H1 (cell line): ENCODE measurements around the gene ADAM22. TPM values are rescaled to one million over a fixed set of nuclear protein-coding genes. Genes with fewer than 3 reads are reported as not detected.

Source experiments
- BCL11A ChIP-seq, 2 experiments: IDR thresholded peaks; one replicate each; pipeline ENCODE4 v1.6.1; 2011; ENCODE audit warnings: low read depth in 2 of 2, low read length in 2 of 2, mild to moderate bottlenecking in 2 of 2
- CHD2 ChIP-seq: IDR thresholded peaks from 2 replicates; pipeline ENCODE4 v1.6.1; 2012; ENCODE audit warnings: low read length, improper control_type of control experiment
- CHD7 ChIP-seq: fragments of 300-600 bp; sonication (generic); IDR thresholded peaks from 2 replicates; pipeline ENCODE4 v1.7.1; 2012; ENCODE audit warnings: low read length, moderate library complexity, mild to moderate bottlenecking, inconsistent platforms; ENCODE audit not compliant: insufficient replicate concordance
- KDM4A ChIP-seq: IDR thresholded peaks from one replicate; pipeline ENCODE4 v1.7.1; 2012; ENCODE audit warnings: low read depth, mild to moderate bottlenecking, moderate library complexity, low read length, inconsistent platforms; ENCODE audit not compliant: severe bottlenecking
- RAD21 ChIP-seq, 2 experiments: IDR thresholded peaks in 1 of 2; conservative IDR thresholded peaks in 1 of 2; 2 replicates each; pipeline ENCODE4 v1.6.1; 2011; ENCODE audit warnings: low read depth in 2 of 2, low read length in 2 of 2, improper control_type of control experiment in 1 of 2, inconsistent platforms in 1 of 2, mild to moderate bottlenecking in 1 of 2, moderate library complexity in 1 of 2
- SAP30 ChIP-seq: fragments of 300-600 bp; sonication (generic); IDR thresholded peaks from 2 replicates; pipeline ENCODE4 v1.7.1; 2012; ENCODE audit warnings: low read length, moderate library complexity, mild to moderate bottlenecking, inconsistent platforms; ENCODE audit not compliant: insufficient read depth, insufficient replicate concordance
- TCF12 ChIP-seq: IDR thresholded peaks from 2 replicates; pipeline ENCODE4 v1.6.1; 2011; ENCODE audit warnings: low read depth, mild to moderate bottlenecking, low read length
- polyA plus RNA-seq, 7 experiments: library from polyadenylated mRNA; depleted of rRNA in 3 of 7; stranded (reverse) in 5 of 7; unstranded in 2 of 7; fragments of >200 nt in 5 of 7; fragments of 200-250 nt in 2 of 7; gene quantifications; 1 replicate in 5 of 7; 2 replicates in 1 of 7; 4 replicates in 1 of 7; pipeline versions ENCODE4 v1.2.1 to v1.2.3, GENCODE V29; 2011 to 2013; ENCODE audit warnings: missing spikeins in 2 of 7, mixed read lengths in 2 of 7
- total RNA-seq: library from RNA; stranded (reverse); fragmentation: NEBNext Ultra II Directional; extraction: Animal tissue kit (Norgen Biotek cat#: 25700); gene quantifications from 2 replicates; pipeline ENCODE4 v1.2.1, GENCODE V29; 2021

ADAM22 gene
- total and polyA plus RNA-seq, 2 of the 8 experiments (the other 6 are each of a cell fraction or from before 2014, with no cell fraction given) = 4.6 to 21.4 TPM

- TF ChIP-seq CHD7 = no peak
- TF ChIP-seq SAP30 = no peak
- no peak for TF ChIP-seq TCF12
- no peak for TF ChIP-seq CHD2
- TF ChIP-seq BCL11A (IDR thresholded peaks at IDR 0.05; ENCODE audit: low read depth in 2 of 2, low read length in 2 of 2) = no peak
- TF ChIP-seq RAD21 (IDR thresholded peaks at IDR 0.05 in 1 of 2, conservative IDR thresholded peaks at IDR 0.05 in 1 of 2; ENCODE audit: low read depth in 2 of 2, low read length in 2 of 2) = no peak
- no peak for TF ChIP-seq KDM4A
These were observed 268.2 kb downstream of the ADAM22 start (continued) for GRCh38 chr7:88202278-88202677.
